GM21825 (cell line): ENCODE data around the gene WLS.
"Not testable (repeated sequence)": the region's sequence is repeated elsewhere in the genome, so short reads cannot be mapped to it uniquely, and the experiment has no call there.

Experiments
- ATAC-seq: cut with Tn5 transposase; IDR thresholded peaks from one replicate; pipeline ENCODE4 v1.9.1; 2021; ENCODE audit warnings: mild to moderate bottlenecking, moderate library complexity; ENCODE audit not compliant: unreplicated experiment

The WLS gene

GRCh38 chr1:68232289-68233148 is at the start of gene WLS:
Gene WLS (minus strand): TSS chr1:68232523. CDS start chr1:68232299, 224 bp downstream.
- no peak for ATAC-seq

GRCh38 chr1:68280286-68280685 is 48.0 kb upstream of the WLS start:
- ATAC-seq, result no peak

GRCh38 chr1:68279846-68280245 is 47.5 kb upstream of the WLS start:
- no peak for ATAC-seq

GRCh38 chr1:68278221-68278620 is 45.9 kb upstream of the WLS start:
- no peak for ATAC-seq

GRCh38 chr1:68276448-68276847 is 44.1 kb upstream of the WLS start:
- ATAC-seq, result no peak

- no peak for ATAC-seq
Measured at GRCh38 chr1:68273530-68273929, 41.2 kb upstream of the WLS start.

- no peak for ATAC-seq
Measured at GRCh38 chr1:68271596-68271995, 39.3 kb upstream of the WLS start.

- ATAC-seq, result no peak
Measured at GRCh38 chr1:68270951-68271350, 38.6 kb upstream of the WLS start.

GRCh38 chr1:68269637-68270430 is 37.5 kb upstream of the WLS start:
- ATAC-seq, result no peak

GRCh38 chr1:68268896-68269483 is 36.7 kb upstream of the WLS start:
- no peak for ATAC-seq

- not testable (repeated sequence) for ATAC-seq
Measured at GRCh38 chr1:68256824-68257223, 24.5 kb upstream of the WLS start.

GRCh38 chr1:68255301-68255700 is 23.0 kb upstream of the WLS start:
- ATAC-seq, result no peak

GRCh38 chr1:68254667-68255226 is 22.4 kb upstream of the WLS start:
- no peak for ATAC-seq

GRCh38 chr1:68237040-68237439 is 4.7 kb upstream of the WLS start:
- ATAC-seq, result no peak

- ATAC-seq, result no peak
Measured at GRCh38 chr1:68234094-68234493, 1.8 kb upstream of the WLS start.

- ATAC-seq, result no peak
Measured at GRCh38 chr1:68233202-68233601, 879 bp upstream of the WLS start.

GRCh38 chr1:68231627-68232288 is 565 bp downstream of the WLS start:
- no peak for ATAC-seq

- no peak for ATAC-seq
Measured at GRCh38 chr1:68230901-68231626, 1.3 kb downstream of the WLS start.

GRCh38 chr1:68230484-68230802 is 1.9 kb downstream of the WLS start:
- ATAC-seq, result no peak
